Trophoblast cell (in vitro differentiated cells and primary cell): ENCODE results near the gene OR2M4.

ENCODE experiments used
- DNase-seq, 2 donors: peaks; one replicate each; pipeline ENCODE4 v3.0.0-alpha.2; 2016
- H2AFZ ChIP-seq: 2 replicates; pipeline ENCODE4 v1.6.1; 2013; ENCODE audit warnings: low read length, moderate library complexity, mild to moderate bottlenecking; ENCODE audit not compliant: insufficient read depth, poor library complexity
- H2AK5ac ChIP-seq: 2 replicates; pipeline ENCODE4 v1.6.1; 2013; ENCODE audit warnings: mild to moderate bottlenecking, low read length
- H2BK120ac ChIP-seq: 2 replicates; pipeline ENCODE4 v1.6.1; 2013; ENCODE audit warnings: low read length, mild to moderate bottlenecking, moderate library complexity; ENCODE audit not compliant: insufficient read depth, poor library complexity
- H2BK12ac ChIP-seq: 2 replicates; pipeline ENCODE4 v1.6.1; 2013; ENCODE audit warnings: mild to moderate bottlenecking, low read length, moderate library complexity
- H2BK5ac ChIP-seq: 2 replicates; pipeline ENCODE4 v1.6.1; 2013; ENCODE audit warnings: low read length, low read depth, moderate library complexity, mild to moderate bottlenecking; ENCODE audit not compliant: poor library complexity
- H3K14ac ChIP-seq: 2 replicates; pipeline ENCODE4 v1.6.1; 2013; ENCODE audit warnings: mild to moderate bottlenecking, low read length
- H3K18ac ChIP-seq: 2 replicates; pipeline ENCODE4 v1.6.1; 2013; ENCODE audit warnings: mild to moderate bottlenecking, low read length
- H3K23ac ChIP-seq: 2 replicates; pipeline ENCODE4 v1.6.1; 2013; ENCODE audit warnings: low read length
- H3K27ac ChIP-seq: 2 replicates; pipeline ENCODE4 v1.5.1; 2013; ENCODE audit warnings: low read depth, mild to moderate bottlenecking, inconsistent platforms, low read length, moderate library complexity
- H3K27me3 ChIP-seq: 2 replicates; pipeline ENCODE4 v1.6.1; 2013; ENCODE audit warnings: inconsistent platforms, mild to moderate bottlenecking, low read length, moderate library complexity; ENCODE audit not compliant: insufficient read depth
- H3K36me3 ChIP-seq, 2 experiments: 1 replicate in 1 of 2; 2 replicates in 1 of 2; pipeline ENCODE4 v1.6.1; 2013; ENCODE audit warnings: low read length in 2 of 2, mild to moderate bottlenecking in 2 of 2, moderate library complexity in 1 of 2; ENCODE audit not compliant: insufficient read depth in 2 of 2, control insufficient read depth in 1 of 2
- H3K4ac ChIP-seq: 2 replicates; pipeline ENCODE4 v1.6.1; 2013; ENCODE audit warnings: low read depth, mild to moderate bottlenecking, low read length, moderate library complexity
- H3K4me1 ChIP-seq, 2 experiments: 1 replicate in 1 of 2; 2 replicates in 1 of 2; pipeline ENCODE4 v1.6.1; 2013; ENCODE audit warnings: low read length in 2 of 2, mild to moderate bottlenecking in 2 of 2, moderate library complexity in 1 of 2; ENCODE audit not compliant: insufficient read depth in 2 of 2, control insufficient read depth in 1 of 2
- H3K4me2 ChIP-seq: 2 replicates; pipeline ENCODE4 v1.6.1; 2013; ENCODE audit warnings: inconsistent platforms, mild to moderate bottlenecking, low read length, moderate library complexity
- H3K4me3 ChIP-seq: 2 replicates; pipeline ENCODE4 v1.5.1; 2013; ENCODE audit warnings: mild to moderate bottlenecking, low read depth, low read length, inconsistent platforms
- H3K79me1 ChIP-seq: one replicate; pipeline ENCODE4 v1.6.1; 2013; ENCODE audit warnings: low read length
- H3K79me2 ChIP-seq: 2 replicates; pipeline ENCODE4 v1.6.1; 2013; ENCODE audit warnings: low read length, mild to moderate bottlenecking; ENCODE audit not compliant: control insufficient read depth, insufficient read depth, poor library complexity
- H3K9ac ChIP-seq: 2 replicates; pipeline ENCODE4 v1.6.1; 2013; ENCODE audit warnings: mild to moderate bottlenecking, low read length
- H3K9me3 ChIP-seq: 2 replicates; pipeline ENCODE4 v1.6.1; 2013; ENCODE audit warnings: low read depth, mild to moderate bottlenecking, control low read depth, inconsistent platforms, low read length; ENCODE audit not compliant: insufficient read depth
- H4K12ac ChIP-seq: 2 replicates; pipeline ENCODE4 v1.6.1; 2013; ENCODE audit warnings: low read depth, mild to moderate bottlenecking, low read length, moderate library complexity
- H4K8ac ChIP-seq: 2 replicates; pipeline ENCODE4 v1.6.1; 2013; ENCODE audit warnings: low read depth, mild to moderate bottlenecking, low read length, moderate library complexity
- H4K91ac ChIP-seq: one replicate; pipeline ENCODE4 v1.6.1; 2013; ENCODE audit warnings: low read depth, mild to moderate bottlenecking, low read length, moderate library complexity
- WGBS: extraction: QIAGEN DNeasy Blood & Tissue Kit; methylation state at CpG from one replicate; pipeline ENCODE4 v1.1.7; 2013; ENCODE audit warnings: missing lambda C conversion rate; ENCODE audit not compliant: insufficient read length, insufficient coverage; ENCODE audit errors: extremely low coverage; 5-methylcytosine and 5-hydroxymethylcytosine counted together

OR2M4 gene

DNA sequence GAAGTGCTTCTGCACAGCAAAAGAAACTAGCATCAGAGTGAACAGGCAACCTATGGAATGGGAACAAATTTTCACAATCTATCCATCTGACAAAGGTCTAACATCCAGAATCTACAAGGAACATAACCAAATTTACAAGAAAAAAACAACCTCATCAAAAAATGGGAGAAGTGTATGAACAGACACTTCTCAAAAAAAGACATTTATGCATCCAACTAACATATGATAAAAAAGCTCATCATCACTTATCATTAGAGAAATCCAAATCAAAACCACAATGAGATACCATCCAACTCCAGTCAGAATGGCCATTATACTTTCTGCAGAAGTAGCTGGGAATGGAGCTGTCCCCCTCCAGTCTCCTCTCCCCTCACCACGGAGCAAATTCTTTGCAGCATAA lies 37.1 kb upstream of the OR2M4 start:
- no peak for DNase-seq
- Histone ChIP-seq H3K18ac (no peak overlapping the region), H3K9ac (no peak overlapping the region), H3K4me1 (no peaks in the 10 kb centered on the region), H3K79me1 (no peaks in the 10 kb centered on the region), H3K27me3 (no peaks in the 10 kb centered on the region), H4K8ac (no peak overlapping the region), H2AFZ (no peak overlapping the region), H4K12ac (no peak overlapping the region), H3K79me2 (no peaks in the 10 kb centered on the region), H3K36me3 (no peaks in the 10 kb centered on the region), H2BK120ac (no peak overlapping the region), H3K14ac (no peak overlapping the region), H3K23ac (no peak overlapping the region), H2BK5ac (no peak overlapping the region), H2AK5ac (no peak overlapping the region), H3K9me3 (peaks cover 6% of the 10 kb centered on the region), H3K27ac (no peak overlapping the region), H3K4me2 (no peak overlapping the region), H4K91ac (no peak overlapping the region), H2BK12ac (no peak overlapping the region), H3K4me3 (no peak overlapping the region), H3K4ac (no peak overlapping the region)
- WGBS: no CpG with 5 or more reads among the region's 1 CpG

- no peak within 1 kb of the TSS for H3K14ac ChIP-seq
- no peak within 1 kb of the TSS for H3K27ac ChIP-seq
- H3K18ac ChIP-seq: no peak within 1 kb of the TSS
- WGBS: no CpG with 5 or more reads among the region's 4 CpGs
- DNase-seq: no peak
- H2BK5ac ChIP-seq: no peak within 1 kb of the TSS
- H3K23ac ChIP-seq: no peak within 1 kb of the TSS
- no peak within 1 kb of the TSS for H4K91ac ChIP-seq
- no peak within 1 kb of the TSS for H2AFZ ChIP-seq
- no peak within 1 kb of the TSS for H2BK120ac ChIP-seq
- H3K4ac ChIP-seq: no peak within 1 kb of the TSS
- H3K9ac ChIP-seq: no peak within 1 kb of the TSS
- H3K4me1 ChIP-seq: no peaks in the 10 kb centered on the region
- no peak within 1 kb of the TSS for H2AK5ac ChIP-seq
- H3K79me2 ChIP-seq: no peaks in the 10 kb centered on the region
- no peak within 1 kb of the TSS for H3K4me3 ChIP-seq
- H3K79me1 ChIP-seq: no peaks in the 10 kb centered on the region
- H4K12ac ChIP-seq: no peak within 1 kb of the TSS
- H3K27me3 ChIP-seq: no peaks in the 10 kb centered on the region
- no peak within 1 kb of the TSS for H3K4me2 ChIP-seq
- H2BK12ac ChIP-seq: no peak within 1 kb of the TSS
- H3K36me3 ChIP-seq: no peaks in the 10 kb centered on the region
- no peaks in the 10 kb centered on the region for H3K9me3 ChIP-seq
- H4K8ac ChIP-seq: no peak within 1 kb of the TSS
Observed at GRCh38 chr1:248196965-248197364, 34.3 kb upstream of the OR2M4 start, which contains the start of gene OR2M3. TSS of gene OR2M3 (plus strand) at chr1:248197265. CDS start at chr1:248203068, 5,803 bp downstream.

DNA sequence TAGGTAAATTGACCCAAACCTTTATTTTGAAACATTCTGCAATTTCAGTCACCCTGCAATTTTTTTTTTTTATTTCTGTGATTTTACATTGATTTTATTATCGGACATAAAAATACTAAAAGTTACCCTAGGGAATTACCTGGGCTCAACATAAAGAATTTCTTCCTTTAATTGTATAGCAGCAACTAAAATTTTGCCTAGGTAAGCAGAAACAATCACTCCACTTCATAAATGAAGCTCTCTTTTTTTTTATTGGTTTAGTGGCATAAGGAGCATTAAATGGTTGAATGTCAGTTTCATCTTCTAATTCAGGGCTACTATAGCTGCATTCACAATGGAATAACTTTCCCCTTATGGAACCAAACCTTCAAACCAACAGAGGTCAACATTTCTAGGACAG lies 15.3 kb upstream of the OR2M4 start:
- Histone ChIP-seq H3K27ac (no peak overlapping the region), H3K79me2 (no peaks in the 10 kb centered on the region), H2BK5ac (no peak overlapping the region), H2BK120ac (no peak overlapping the region), H4K12ac (no peak overlapping the region), H2AFZ (no peak overlapping the region), H3K79me1 (no peaks in the 10 kb centered on the region), H3K9ac (no peak overlapping the region), H4K91ac (no peak overlapping the region), H2BK12ac (no peak overlapping the region), H3K23ac (no peak overlapping the region), H3K36me3 (no peaks in the 10 kb centered on the region), H4K8ac (no peak overlapping the region), H3K14ac (no peak overlapping the region), H3K18ac (no peak overlapping the region), H2AK5ac (no peak overlapping the region), H3K9me3 (peaks cover 2% of the 10 kb centered on the region), H3K4me1 (no peaks in the 10 kb centered on the region), H3K4me3 (no peak overlapping the region), H3K4me2 (no peak overlapping the region), H3K4ac (no peak overlapping the region), H3K27me3 (no peaks in the 10 kb centered on the region)
- DNase-seq: no peak
- WGBS: no CpG with 5 or more reads among the region's 1 CpG

DNA sequence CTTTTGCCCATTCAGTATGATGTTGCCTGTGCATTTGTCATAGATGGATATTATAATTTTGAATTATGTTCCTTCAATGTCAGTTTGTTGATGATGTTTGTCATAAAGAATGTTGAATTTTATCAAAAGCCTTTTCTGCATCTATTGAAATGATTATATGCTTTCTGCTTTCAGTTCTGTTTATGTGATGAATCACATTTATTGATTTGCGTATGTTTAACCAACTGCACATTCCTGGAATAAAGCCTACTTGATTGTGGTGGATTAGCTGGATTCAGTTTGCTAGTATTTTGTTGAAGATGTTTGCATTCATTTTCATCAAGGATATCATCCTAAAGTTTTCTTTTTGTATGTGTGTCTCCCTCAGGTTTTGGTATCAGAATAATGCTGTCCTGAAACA lies 5.7 kb upstream of the OR2M4 start:
- Histone ChIP-seq H3K27me3 (no peaks in the 10 kb centered on the region), H3K4me2 (no peak overlapping the region), H3K9ac (no peak overlapping the region), H3K18ac (no peak overlapping the region), H3K9me3 (peaks cover 15% of the 10 kb centered on the region), H2AK5ac (no peak overlapping the region), H2BK12ac (no peak overlapping the region), H3K4me3 (no peak overlapping the region), H2BK5ac (no peak overlapping the region), H4K12ac (no peak overlapping the region), H3K23ac (no peak overlapping the region), H2BK120ac (no peak overlapping the region), H3K36me3 (no peaks in the 10 kb centered on the region), H3K79me2 (no peaks in the 10 kb centered on the region), H3K14ac (no peak overlapping the region), H4K8ac (no peak overlapping the region), H3K79me1 (no peaks in the 10 kb centered on the region), H4K91ac (no peak overlapping the region), H2AFZ (no peak overlapping the region), H3K4me1 (no peaks in the 10 kb centered on the region), H3K27ac (no peak overlapping the region), H3K4ac (no peak overlapping the region)
- DNase-seq: no peak
- WGBS: no CpG with 5 or more reads among the region's 1 CpG
